HG03097 (cell line): ENCODE data around the gene DOK4.

Source experiments
- ATAC-seq: cut with Tn5 transposase; IDR thresholded peaks from one replicate; pipeline ENCODE4 v1.9.1; 2021; ENCODE audit not compliant: unreplicated experiment, low FRiP score

Gene DOK4

GRCh38 chr16:57479205-57479975 is 6.9 kb downstream of the DOK4 start:
- no peak for ATAC-seq

GRCh38 chr16:57478396-57479204 is 7.7 kb downstream of the DOK4 start:
- ATAC-seq, result no peak

DNA sequence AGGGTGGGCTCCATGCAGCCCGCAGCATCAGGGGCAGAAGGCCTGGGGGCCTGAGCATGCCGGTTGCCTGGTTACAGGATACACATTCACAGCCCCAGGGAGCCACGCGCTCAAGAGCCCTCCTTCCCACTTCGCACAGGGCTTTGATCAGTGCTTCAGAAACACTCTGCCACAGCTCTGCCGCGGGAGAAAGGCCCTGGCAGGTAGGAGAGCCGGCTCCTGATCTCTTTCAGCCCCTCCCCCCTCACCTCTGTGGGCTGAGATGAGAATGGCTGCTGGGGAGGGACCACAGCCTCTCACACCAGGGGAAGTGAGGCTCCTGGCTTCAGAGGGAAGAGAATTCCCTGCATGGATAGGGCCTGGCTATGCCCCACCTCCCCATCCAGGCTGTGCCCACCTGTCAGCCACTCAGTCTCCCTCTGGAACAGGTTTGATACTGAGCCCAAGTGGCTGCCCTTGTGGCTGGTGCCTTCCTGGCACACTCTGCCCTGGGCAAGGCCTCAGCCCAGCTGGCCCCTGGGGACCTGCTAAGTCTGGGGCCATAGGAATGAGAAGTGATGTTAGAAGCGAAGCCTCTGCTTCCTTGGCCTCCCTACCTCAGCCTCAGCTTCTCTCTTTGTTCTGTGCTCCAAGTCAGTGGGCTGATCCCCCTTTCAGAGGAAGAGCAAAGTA is 8.6 kb downstream of the DOK4 start:
- ATAC-seq, result no peak

DNA sequence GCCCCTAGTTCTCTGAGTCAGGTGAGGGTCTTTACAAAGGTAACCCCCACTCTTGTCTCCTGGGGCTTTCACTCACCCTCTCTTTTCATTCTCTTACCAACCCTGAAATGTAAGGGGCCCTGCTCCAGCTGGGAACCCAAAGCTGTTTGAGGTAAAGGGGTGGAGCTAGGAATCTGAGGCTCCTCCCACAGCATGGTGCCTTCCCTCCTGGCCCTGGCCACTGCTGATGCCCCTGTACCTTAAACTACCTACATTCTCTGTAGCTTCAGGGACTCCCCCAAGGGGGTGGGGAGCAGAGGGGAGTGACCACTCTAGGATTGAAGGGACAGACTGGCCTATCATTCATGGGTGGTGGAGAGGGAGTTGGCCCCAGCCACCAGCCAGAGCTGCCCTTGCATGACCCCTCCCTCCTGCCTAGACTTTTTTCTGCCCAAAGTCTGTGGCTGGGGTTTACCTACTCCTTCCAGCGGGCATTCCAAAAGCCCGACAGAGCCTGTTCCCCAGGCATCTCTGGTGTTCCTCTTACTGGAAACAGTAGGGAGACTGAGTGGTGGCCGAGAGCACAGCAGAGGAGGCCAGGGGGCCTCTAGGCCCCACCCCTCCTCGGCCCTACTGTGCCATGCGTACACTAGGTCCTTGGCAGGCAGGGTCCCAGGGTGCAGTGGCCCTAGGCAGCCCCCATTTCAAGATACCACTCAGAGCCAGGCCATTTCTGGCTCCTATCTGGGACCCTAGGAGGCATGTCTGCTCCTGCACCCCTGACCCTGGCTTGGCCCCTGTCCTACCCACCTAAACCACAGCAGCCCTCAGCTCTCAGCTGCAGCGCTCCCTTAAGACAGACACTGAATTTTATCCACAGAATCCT is 9.5 kb downstream of the DOK4 start:
- no peak for ATAC-seq

DNA sequence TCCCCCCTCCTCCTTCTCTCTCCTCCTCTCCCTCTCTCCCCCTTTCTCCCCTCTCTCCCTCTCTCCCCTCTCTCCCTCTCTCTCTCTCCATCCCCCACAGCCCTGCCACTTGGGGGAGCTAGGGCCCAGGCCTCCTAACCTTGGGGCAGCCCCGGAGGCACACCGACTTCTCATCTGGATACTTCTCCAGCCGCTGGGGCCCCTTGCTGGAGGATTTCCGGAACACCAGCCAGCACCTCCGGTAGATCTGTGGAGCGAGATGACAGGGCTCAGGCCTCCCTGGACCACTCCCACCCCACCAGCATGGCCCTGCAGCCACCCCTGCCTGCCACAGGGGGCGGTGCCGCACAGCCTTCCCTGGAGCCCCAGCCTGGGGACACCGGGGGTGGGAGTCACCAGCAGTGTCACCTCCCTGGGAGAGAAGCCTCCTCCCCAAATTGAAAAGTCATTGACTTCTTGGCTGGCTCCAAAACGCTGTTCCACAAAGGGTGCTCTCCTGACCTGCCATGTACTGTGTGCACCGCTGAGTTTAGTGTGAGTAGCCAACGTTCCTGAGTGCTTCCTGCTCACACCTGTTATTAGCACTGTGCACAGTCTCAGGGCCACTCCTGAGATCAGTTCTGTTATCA is 10.5 kb downstream of the DOK4 start:
- ATAC-seq, result peak; percentile 92

GRCh38 chr16:57474671-57475661 is 11.3 kb downstream of the DOK4 start:
- ATAC-seq, result no peak

- ATAC-seq, result no peak
Observed at GRCh38 chr16:57473906-57474305, 12.4 kb downstream of the DOK4 start.

DNA sequence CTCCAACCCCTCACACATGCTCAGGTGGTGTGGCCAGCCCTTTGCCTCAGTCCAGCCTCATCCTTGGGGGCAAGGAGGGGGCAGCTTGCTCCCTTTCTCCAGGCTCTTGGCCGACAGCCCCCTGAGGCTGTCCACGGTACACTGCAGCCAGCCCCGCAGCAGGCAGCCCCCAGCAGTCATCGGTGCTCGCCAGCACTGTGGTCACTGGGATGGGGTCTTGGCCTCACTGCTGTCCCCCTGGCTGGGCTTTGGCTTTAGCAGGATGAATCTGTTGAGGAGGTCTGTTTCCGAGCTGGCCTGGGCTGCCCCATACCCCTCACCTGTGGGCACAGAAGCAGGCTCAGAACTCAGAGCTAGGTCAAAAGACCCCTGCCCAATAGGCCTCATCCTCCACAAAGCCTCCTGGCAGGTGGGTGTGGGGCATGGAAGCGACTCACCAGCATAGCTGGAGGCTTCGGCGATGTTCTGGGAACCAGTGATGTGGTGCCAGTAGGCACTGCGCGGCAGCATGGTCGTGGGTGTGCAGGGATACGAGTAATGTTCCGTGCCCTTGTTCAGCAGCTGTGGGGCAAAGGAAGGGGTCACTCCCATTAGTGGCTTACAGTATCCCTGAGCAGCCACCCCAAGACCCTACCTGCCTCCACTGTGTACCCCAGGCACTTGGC is 13.0 kb downstream of the DOK4 start:
- no peak for ATAC-seq

- no peak for ATAC-seq
Observed at GRCh38 chr16:57472665-57473060, 13.6 kb downstream of the DOK4 start.

GRCh38 chr16:57471852-57472664 is 14.2 kb downstream of the DOK4 start:
- no peak for ATAC-seq

GRCh38 chr16:57471209-57471608 is 15.1 kb downstream of the DOK4 start:
- no peak for ATAC-seq

- ATAC-seq, result no peak
Observed at GRCh38 chr16:57470711-57471110, 15.6 kb downstream of the DOK4 start.

DNA sequence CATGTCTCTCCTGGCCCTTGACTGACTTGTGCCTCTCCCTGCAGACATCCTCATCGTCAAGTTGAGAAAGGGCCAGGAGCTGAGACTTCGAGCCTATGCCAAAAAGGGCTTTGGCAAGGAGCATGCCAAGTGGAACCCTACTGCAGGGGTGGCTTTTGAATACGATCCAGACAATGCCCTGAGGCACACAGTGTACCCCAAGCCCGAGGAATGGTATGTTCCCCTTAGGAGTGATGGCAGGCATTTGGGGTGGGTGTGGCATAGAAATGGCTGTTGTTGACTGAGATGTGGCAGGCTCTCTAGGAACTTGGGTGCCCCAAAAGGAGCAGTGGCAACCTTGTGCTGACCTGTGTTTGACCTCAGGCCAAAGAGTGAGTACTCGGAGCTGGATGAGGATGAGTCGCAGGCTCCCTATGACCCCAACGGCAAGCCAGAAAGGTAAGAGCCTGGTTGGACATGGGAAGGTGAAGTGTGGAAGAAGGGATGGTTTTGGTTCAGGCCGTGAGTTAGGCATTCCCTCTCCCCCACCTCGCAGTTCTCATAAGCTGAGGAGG is 16.3 kb downstream of the DOK4 start:
- no peak for ATAC-seq

DNA sequence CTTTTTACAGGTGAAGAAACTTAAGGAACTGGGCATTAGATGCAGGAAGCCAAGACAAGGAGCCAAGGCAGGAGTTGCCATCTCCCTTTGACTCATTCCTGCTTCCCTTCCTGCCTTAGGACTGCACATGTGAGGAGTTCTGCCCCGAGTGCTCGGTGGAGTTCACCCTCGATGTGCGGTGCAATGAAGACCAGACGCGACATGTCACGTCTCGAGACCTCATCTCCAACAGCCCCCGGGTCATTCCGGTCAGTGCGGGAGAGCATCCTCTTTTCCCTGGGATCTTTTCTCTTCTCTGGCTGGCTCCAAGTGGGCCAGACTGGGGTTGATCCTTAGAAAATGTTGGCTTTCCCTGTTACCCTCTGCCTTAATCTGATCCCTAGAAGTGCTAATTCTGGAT is 17.2 kb downstream of the DOK4 start:
- ATAC-seq, result no peak

DNA sequence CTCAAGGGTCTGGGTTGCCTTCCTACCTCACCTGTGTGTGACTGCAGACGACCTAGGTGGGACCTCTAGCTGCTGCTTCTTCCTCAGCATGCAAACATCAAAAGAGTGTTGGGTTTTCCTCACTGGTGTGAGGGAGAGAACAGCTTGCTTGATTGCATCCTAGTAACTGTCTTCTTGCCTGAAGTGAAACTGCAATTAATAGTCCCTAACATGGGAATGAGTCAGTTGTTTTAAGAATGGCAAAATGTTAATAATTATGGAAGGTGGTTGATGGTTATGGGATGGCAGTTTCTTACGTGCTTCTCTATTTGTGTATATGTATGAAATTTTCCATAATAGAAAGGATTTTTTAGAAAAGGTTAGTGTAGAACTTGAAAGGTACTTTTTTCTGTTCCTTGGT is 17.9 kb downstream of the DOK4 start:
- no peak for ATAC-seq

- ATAC-seq, result no peak
Observed at GRCh38 chr16:57464523-57464922, 21.8 kb downstream of the DOK4 start.

GRCh38 chr16:57462978-57463362 is 23.3 kb downstream of the DOK4 start:
- ATAC-seq, result no peak
